Naive thymus-derived CD4-positive, alpha-beta T cell (primary cell): ENCODE data around the gene ZNRF1. TPM values are rescaled to one million over a fixed set of nuclear protein-coding genes. Genes with fewer than 3 reads are reported as not detected.

Experiments used
- ATAC-seq: fragments of 150-1000 bp; cut with Tn5 transposase; 2 replicates; pipeline ENCODE4 v1.10.0; 2021; ENCODE audit warnings: mild to moderate bottlenecking, moderate library complexity
- CTCF ChIA-PET: fragments of 350-600 bp; sonication (Branson Sonifier 250); formaldehyde crosslinking; loops from one replicate; lab custom pipeline; 2021; ENCODE audit warnings: antibody characterized with exemption; lab: Charles Lee
- POLR2A ChIA-PET: fragments of 350-600 bp; sonication (Branson Sonifier 250); formaldehyde crosslinking; loops from one replicate; lab custom pipeline; 2021; ENCODE audit warnings: antibody characterized with exemption, inconsistent platforms; lab: Charles Lee
- DNase-seq, 9 donors: peaks; one replicate each; pipeline versions ENCODE4 v3.0.0 to v3.0.0-alpha.2; 2020 to 2022; ENCODE audit warnings: mixed read lengths in 1 of 9
- H3K27ac ChIP-seq: one replicate; pipeline ENCODE4 v1.7.0; 2013; ENCODE audit warnings: mild to moderate bottlenecking, low read depth, low read length, moderate library complexity
- H3K27me3 ChIP-seq, 2 donors: one replicate each; pipeline ENCODE4 v1.7.0; 2013; ENCODE audit warnings: low read length in 2 of 2, mild to moderate bottlenecking in 2 of 2, moderate library complexity in 2 of 2; ENCODE audit not compliant: control insufficient read depth in 2 of 2, insufficient read depth in 2 of 2
- H3K36me3 ChIP-seq, 3 experiments: 1 replicate in 2 of 3; 2 replicates in 1 of 3; pipeline ENCODE4 v1.7.0; 2013; ENCODE audit warnings: low read length in 3 of 3, mild to moderate bottlenecking in 3 of 3, moderate library complexity in 1 of 3; ENCODE audit not compliant: insufficient read depth in 3 of 3, control insufficient read depth in 2 of 3
- H3K4me1 ChIP-seq, 2 donors: one replicate each; pipeline ENCODE4 v1.7.0; 2013; ENCODE audit warnings: low read length in 2 of 2, mild to moderate bottlenecking in 2 of 2, moderate library complexity in 1 of 2; ENCODE audit not compliant: control insufficient read depth in 2 of 2, insufficient read depth in 2 of 2
- H3K4me3 ChIP-seq: 2 replicates; pipeline ENCODE4 v1.7.0; 2013; ENCODE audit warnings: mild to moderate bottlenecking, low read length
- H3K9me3 ChIP-seq, 3 experiments: 1 replicate in 2 of 3; 2 replicates in 1 of 3; pipeline ENCODE4 v1.7.0; 2013; ENCODE audit warnings: low read length in 3 of 3; ENCODE audit not compliant: control insufficient read depth in 2 of 3
- H3K27ac Mint-ChIP-seq, 9 donors: one replicate each; pipeline ENCODE4 v1.8.0; 2020 to 2022; ENCODE audit warnings: mixed read lengths in 9 of 9, mild to moderate bottlenecking in 8 of 9, moderate library complexity in 5 of 9, inconsistent platforms in 2 of 9
- H3K27me3 Mint-ChIP-seq, 5 donors: one replicate each; pipeline ENCODE4 v1.8.0; 2021 to 2022; ENCODE audit warnings: mixed read lengths in 5 of 5, mild to moderate bottlenecking in 1 of 5
- H3K36me3 Mint-ChIP-seq, 5 donors: one replicate each; pipeline ENCODE4 v1.8.0; 2020 to 2022; ENCODE audit warnings: mixed read lengths in 5 of 5, mild to moderate bottlenecking in 3 of 5, inconsistent platforms in 1 of 5
- H3K4me1 Mint-ChIP-seq, 7 donors: one replicate each; pipeline ENCODE4 v1.8.0; 2020 to 2022; ENCODE audit warnings: mixed read lengths in 7 of 7, mild to moderate bottlenecking in 3 of 7, inconsistent platforms in 1 of 7
- H3K4me3 Mint-ChIP-seq, 10 donors: one replicate each; pipeline ENCODE4 v1.8.0; 2020 to 2022; ENCODE audit warnings: mild to moderate bottlenecking in 10 of 10, mixed read lengths in 10 of 10, moderate library complexity in 6 of 10, inconsistent platforms in 2 of 10
- H3K9me3 Mint-ChIP-seq, 11 donors: one replicate each; pipeline ENCODE4 v1.8.0; 2020 to 2022; ENCODE audit warnings: mixed read lengths in 11 of 11, mild to moderate bottlenecking in 4 of 11, inconsistent platforms in 1 of 11, moderate library complexity in 1 of 11
- intact Hi-C, 2 donors: fragments of 100-400 bp; cut with micrococcal nuclease; formaldehyde crosslinking; loops; one replicate each; pipeline ENCODE4 v1.15.1; 2023
- polyA plus RNA-seq, 2 donors: library from polyadenylated mRNA; unstranded; fragments of 300-500 nt; fragmentation: Illumina TruSeq; gene quantifications; one replicate each; pipeline ENCODE4 v1.2.3, GENCODE V29; 2021
- total RNA-seq, 6 experiments: library from RNA in 5 of 6; stranded (reverse) in 5 of 6; gene quantifications; 1 replicate in 5 of 6; 2 replicates in 1 of 6; pipeline ENCODE4 v1.2.3 and lab custom pipeline; 2021 to 2026

ZNRF1 gene
- total and polyA plus RNA-seq, 7 experiments from 2014 or later: 1.2 to 27.9 (median 2.1) TPM

DNA sequence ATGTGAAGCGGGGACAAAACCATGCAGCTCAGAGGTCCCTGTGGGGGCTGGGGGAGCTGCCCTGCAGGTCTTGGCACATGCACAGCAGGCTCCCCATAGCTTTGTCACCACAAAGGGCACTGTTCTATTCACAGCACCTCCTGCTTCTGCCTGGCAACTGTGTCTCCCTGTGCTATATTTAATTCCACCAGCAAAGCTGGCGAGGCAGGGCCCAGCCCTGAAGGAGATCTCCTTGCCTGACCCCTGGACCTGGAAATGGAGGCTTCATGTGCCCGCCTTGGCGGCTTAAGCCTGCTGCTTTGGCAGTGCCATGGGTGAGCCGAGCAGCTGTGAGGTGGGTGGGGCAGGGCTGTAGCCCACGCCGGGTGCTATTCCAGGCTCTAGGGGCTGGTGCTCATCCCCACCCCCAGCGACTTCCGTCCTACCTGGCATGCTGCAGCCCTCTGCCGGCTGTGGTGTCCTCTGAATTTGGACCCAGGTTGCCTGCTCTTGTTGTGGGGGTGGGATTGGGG lies 111.0 kb downstream of the ZNRF1 start:
- peaks cover 19 to 32% of the 10 kb centered on the region in 2 donors for H3K4me1 ChIP-seq
- H3K36me3 ChIP-seq: no peaks in the 10 kb centered on the region
- H3K27me3 Mint-ChIP-seq: peaks cover 0 to 10% (median 10%) of the 10 kb centered on the region in 5 donors
- ChIA-PET POLR2A (interaction anchor here (0.7 to 2.6 kb wide), 2 partner anchors 111 to 123 kb away, joined by 3 to 12 read pairs; partner anchors contain the start of gene ZNRF1), CTCF (interaction anchor here (0.7 to 4.6 kb wide), 6 partner anchors 11 to 112 kb away, joined by 3 to 64 read pairs (median 6); partner anchors contain the start of gene ZNRF1)
- no peak overlapping the region for H3K27ac ChIP-seq
- no peaks in the 10 kb centered on the region for H3K27me3 ChIP-seq
- no peak for ATAC-seq
- peak overlapping the region in 5 of 9 donors; percentile 22 to 93 (median 59) for H3K27ac Mint-ChIP-seq
- DNase-seq: peak in 1 of 9 donors; percentile 11
- H3K4me3 Mint-ChIP-seq: peak overlapping the region in 7 of 10 donors; percentile 28 to 85 (median 47)
- peaks cover 0 to 5% (median 0%) of the 10 kb centered on the region in 5 donors for H3K36me3 Mint-ChIP-seq
- peaks cover 30 to 76% (median 35%) of the 10 kb centered on the region in 7 donors for H3K4me1 Mint-ChIP-seq
- intact Hi-C loops: loop anchor here (2.0 to 5.0 kb wide), 3 partner anchors 39 to 242 kb away; partner anchors contain the start of gene ZFP1 (in 1 of the 2)
- H3K9me3 Mint-ChIP-seq: no peaks in the 10 kb centered on the region
- no peak overlapping the region for H3K4me3 ChIP-seq
- no peaks in the 10 kb centered on the region for H3K9me3 ChIP-seq

DNA sequence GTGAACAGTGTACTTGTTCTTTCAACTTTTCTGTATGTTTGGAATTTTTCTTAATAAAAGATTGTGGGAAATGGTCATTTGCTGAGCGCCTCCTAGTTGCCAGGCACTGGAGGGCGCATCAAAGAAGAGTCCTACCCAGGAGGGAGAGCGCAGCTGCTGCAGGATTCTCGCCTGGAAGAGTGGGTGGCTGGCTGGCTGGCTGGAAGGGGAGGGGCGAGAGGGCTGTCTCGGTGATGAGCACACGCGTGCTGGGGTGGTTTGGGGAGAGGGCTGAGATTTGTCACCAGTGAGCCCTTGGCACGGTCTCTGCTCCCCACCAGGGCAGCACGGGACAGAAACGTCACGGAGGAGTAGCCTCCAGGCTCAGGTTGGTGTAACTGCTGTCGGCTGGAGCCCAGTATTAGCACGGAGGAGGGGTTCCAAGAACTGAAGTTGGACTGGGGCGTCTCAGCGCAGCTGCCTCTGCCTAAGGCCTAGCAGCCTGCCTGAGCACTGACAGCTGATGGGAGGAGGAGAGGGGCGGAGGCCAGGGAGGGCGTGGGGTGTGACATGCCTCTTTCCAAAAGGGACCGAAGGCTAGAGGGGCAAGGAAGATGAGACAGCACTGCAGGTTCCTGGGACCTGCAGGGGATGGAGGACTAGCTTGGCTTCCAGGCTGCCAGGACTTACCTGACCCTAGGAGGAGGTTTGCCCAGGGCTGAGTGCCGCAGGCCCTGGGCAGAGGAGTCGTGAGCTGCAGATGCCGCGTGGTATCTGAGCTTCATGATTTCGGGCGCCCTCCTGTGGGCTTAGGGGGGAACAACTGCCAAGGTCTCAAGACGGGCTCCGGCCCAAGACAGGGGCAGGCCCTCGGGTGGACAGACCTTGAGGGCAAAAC lies 112.1 kb downstream of the ZNRF1 start:
- Mint-ChIP-seq H3K27me3 (peaks cover 0 to 10% (median 10%) of the 10 kb centered on the region in 5 donors), H3K27ac (peak overlapping the region in 6 of 9 donors; percentile 54 to 93 (median 78)), H3K36me3 (peaks cover 0 to 5% (median 0%) of the 10 kb centered on the region in 5 donors), H3K4me3 (peak overlapping the region in 9 of 10 donors; percentile 34 to 78 (median 59)), H3K9me3 (no peaks in the 10 kb centered on the region), H3K4me1 (peaks cover 30 to 66% (median 35%) of the 10 kb centered on the region in 7 donors)
- Histone ChIP-seq H3K9me3 (no peaks in the 10 kb centered on the region), H3K27me3 (no peaks in the 10 kb centered on the region), H3K4me3 (peak overlapping the region; percentile 36), H3K36me3 (no peaks in the 10 kb centered on the region), H3K4me1 (peaks cover 19 to 32% of the 10 kb centered on the region in 2 donors), H3K27ac (no peak overlapping the region)
- intact Hi-C loops: loop anchor here (1.0 to 5.0 kb wide), 10 partner anchors 13 to 402 kb away; partner anchors contain the start of genes WDR59 (in 2 of the 2) and ZFP1 (in 2 of the 2)
- ATAC-seq: peak; percentile 91
- ChIA-PET CTCF (interaction anchor here (0.6 to 4.6 kb wide), 30 partner anchors 8 to 401 kb away, joined by 3 to 64 read pairs (median 4); partner anchors contain the start of genes WDR59 and ZNRF1), POLR2A (interaction anchor here (0.5 to 2.6 kb wide), 5 partner anchors 9 to 126 kb away, joined by 3 to 12 read pairs (median 4); partner anchors contain the start of genes WDR59 and ZNRF1)
- DNase-seq: peak; percentile 66 to 83 (median 78)

DNA sequence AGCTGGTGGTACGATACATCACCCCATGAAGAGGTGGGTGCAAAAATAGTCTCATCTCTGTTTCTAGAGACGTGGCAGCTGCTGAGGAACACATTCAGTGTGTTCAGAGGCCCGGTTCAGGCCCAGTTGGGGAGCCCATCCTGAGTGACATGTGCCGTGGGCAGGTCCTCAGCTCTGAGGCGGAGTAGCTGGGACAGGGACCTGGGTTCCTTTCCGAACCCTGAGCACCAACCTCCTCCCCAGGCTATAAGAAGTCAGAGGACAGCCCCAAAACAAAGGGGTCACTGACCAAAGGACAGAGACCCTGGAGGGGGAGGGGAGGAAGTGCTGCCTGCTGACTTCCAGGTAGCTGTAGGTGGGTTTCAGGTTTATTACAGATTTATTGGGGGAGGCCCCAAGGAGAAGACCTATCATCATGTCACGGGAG lies 112.7 kb downstream of the ZNRF1 start:
- H3K4me3 Mint-ChIP-seq: peak overlapping the region in 3 of 10 donors; percentile 4 to 67 (median 59)

DNA sequence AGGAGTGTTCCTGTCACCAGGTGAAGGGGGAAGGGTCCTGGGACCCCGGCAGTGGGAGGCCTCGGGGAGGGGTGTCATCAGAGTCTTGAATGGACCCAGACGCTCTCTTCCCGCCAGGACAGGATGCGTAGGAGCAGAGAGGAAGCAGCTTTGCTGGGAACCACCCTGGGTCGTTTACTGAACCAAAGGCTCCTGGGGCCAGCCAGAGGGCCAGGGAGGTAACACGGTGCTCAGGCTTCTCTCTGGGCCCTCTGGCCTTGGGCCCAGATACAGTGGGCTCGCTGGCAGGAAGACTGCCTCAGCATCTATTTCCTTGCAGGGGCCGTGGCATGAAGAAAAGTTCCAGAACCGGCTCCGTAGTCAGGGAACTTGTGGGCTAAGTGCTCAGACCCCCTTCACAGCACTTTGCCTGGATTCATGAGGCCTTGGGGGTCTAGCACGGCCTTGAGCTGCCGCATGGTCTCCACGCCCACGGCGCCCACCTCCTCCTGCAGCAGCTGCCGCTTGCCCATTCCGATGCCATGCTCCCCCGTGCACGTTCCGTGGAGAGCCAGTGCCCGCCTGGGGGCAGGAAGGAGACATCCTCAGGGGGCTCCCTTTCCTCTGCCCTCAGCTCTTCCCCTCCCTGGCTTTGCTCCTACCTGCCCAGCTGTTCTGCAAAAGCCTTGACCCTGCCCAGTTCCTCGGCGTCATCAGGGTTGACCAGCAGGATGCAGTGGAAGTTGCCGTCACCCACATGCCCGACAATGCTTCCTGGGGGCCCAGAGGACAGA lies 113.3 kb downstream of the ZNRF1 start:
- Histone ChIP-seq H3K4me1 (peaks cover 19 to 32% of the 10 kb centered on the region in 2 donors), H3K27ac (no peak overlapping the region), H3K4me3 (no peak overlapping the region), H3K9me3 (no peaks in the 10 kb centered on the region), H3K36me3 (no peaks in the 10 kb centered on the region), H3K27me3 (no peaks in the 10 kb centered on the region)
- H3K36me3 Mint-ChIP-seq: peaks cover 0 to 4% (median 0%) of the 10 kb centered on the region in 5 donors
- H3K9me3 Mint-ChIP-seq: no peaks in the 10 kb centered on the region
- intact Hi-C loops: loop anchor here (1.0 to 5.0 kb wide), 10 partner anchors 14 to 403 kb away; partner anchors contain the start of genes WDR59 (in 2 of the 2) and ZFP1 (in 2 of the 2)
- H3K4me3 Mint-ChIP-seq: no peak overlapping the region
- peak overlapping the region in 2 of 9 donors; percentile 86 to 93 for H3K27ac Mint-ChIP-seq
- CTCF ChIA-PET: interaction anchor here (0.6 to 4.6 kb wide), 17 partner anchors 10 to 402 kb away, joined by 3 to 64 read pairs (median 6); partner anchors contain the start of genes WDR59 and ZNRF1
- H3K4me1 Mint-ChIP-seq: peaks cover 25 to 54% (median 34%) of the 10 kb centered on the region in 7 donors
- ATAC-seq: no peak
- DNase-seq: no peak
- peaks cover 0 to 10% (median 10%) of the 10 kb centered on the region in 5 donors for H3K27me3 Mint-ChIP-seq
- POLR2A ChIA-PET: interaction anchor here (0.9 to 2.6 kb wide), 2 partner anchors 114 to 127 kb away, joined by 4 to 12 read pairs; partner anchors contain the start of genes WDR59 and ZNRF1

More for the DNA sequence above, 112.7 kb downstream of the ZNRF1 start:
- no peaks in the 10 kb centered on the region for H3K36me3 ChIP-seq
- H3K4me3 ChIP-seq: peak overlapping the region; percentile 36
- no peak overlapping the region for H3K27ac ChIP-seq
- intact Hi-C loops: loop anchor here (1.0 to 5.0 kb wide), 10 partner anchors 13 to 402 kb away; partner anchors contain the start of genes WDR59 (in 2 of the 2) and ZFP1 (in 2 of the 2)
- Mint-ChIP-seq H3K27ac (peak overlapping the region in 3 of 9 donors; percentile 75 to 93 (median 86)), H3K27me3 (peaks cover 0 to 10% (median 10%) of the 10 kb centered on the region in 5 donors), H3K4me1 (peaks cover 25 to 59% (median 34%) of the 10 kb centered on the region in 7 donors), H3K9me3 (no peaks in the 10 kb centered on the region), H3K36me3 (peaks cover 0 to 5% (median 0%) of the 10 kb centered on the region in 5 donors)
- DNase-seq: no peak
- ATAC-seq: peak; percentile 2
- peaks cover 19 to 32% of the 10 kb centered on the region in 2 donors for H3K4me1 ChIP-seq
- H3K27me3 ChIP-seq: no peaks in the 10 kb centered on the region
- H3K9me3 ChIP-seq: no peaks in the 10 kb centered on the region
- ChIA-PET CTCF (interaction anchor here (0.6 to 4.6 kb wide), 26 partner anchors 9 to 402 kb away, joined by 3 to 64 read pairs (median 4); partner anchors contain the start of genes WDR59 and ZNRF1), POLR2A (interaction anchor here (0.5 to 2.6 kb wide), 4 partner anchors 8 to 127 kb away, joined by 3 to 12 read pairs (median 4); partner anchors contain the start of genes WDR59 and ZNRF1)

DNA sequence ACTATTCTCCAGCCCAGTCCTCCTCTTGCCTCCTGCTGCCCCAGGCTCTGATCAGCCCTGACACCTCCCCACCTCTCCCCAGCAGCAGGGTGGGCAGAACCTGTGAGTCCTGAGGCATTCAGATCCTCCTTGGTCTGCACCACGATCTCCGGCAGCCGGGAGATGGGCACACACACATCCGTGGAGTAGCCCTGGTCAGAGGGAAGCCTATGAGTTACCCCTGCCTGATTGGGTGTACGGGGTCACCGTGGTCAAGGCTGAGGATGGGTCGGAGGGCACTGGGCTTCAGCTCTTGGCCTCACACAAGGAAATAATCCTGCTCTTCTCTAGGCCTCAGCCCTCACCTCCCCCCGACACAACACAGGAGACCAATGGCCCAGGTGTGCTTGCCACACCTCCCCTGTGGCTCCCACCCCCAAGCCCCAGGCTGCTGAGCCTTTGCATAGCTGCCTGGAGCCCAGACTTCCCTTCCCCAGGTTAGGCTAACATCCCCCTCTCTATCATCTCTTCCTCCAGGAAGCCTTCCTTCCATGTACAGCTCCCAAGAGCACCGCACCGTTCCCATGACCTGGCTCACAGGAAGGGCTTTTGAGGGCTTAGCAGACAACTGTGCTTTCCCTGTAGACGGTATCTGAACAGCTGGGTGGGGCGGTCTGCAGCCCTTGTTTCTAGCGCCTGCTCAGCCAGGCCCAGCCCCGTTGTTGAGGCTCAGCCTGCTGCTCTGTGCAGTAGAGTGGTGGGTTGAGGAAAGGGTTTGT lies 114.1 kb downstream of the ZNRF1 start:
- POLR2A ChIA-PET: no interaction called here
- CTCF ChIA-PET: interaction anchor here (2.5 kb wide), 1 partner anchor 120 kb away, joined by 11 read pairs; no protein-coding TSS in a partner anchor
- Histone ChIP-seq H3K27me3 (no peaks in the 10 kb centered on the region), H3K4me1 (peaks cover 19 to 32% of the 10 kb centered on the region in 2 donors), H3K36me3 (no peaks in the 10 kb centered on the region), H3K27ac (no peak overlapping the region), H3K9me3 (no peaks in the 10 kb centered on the region), H3K4me3 (no peak overlapping the region)
- DNase-seq: no peak
- Mint-ChIP-seq H3K36me3 (peaks cover 0 to 3% (median 0%) of the 10 kb centered on the region in 5 donors), H3K4me1 (peaks cover 25 to 46% (median 34%) of the 10 kb centered on the region in 7 donors), H3K4me3 (peak overlapping the region in 1 of 10 donors; percentile 20), H3K27ac (peak overlapping the region in 1 of 9 donors; percentile 46), H3K9me3 (no peaks in the 10 kb centered on the region), H3K27me3 (peaks cover 0 to 10% (median 10%) of the 10 kb centered on the region in 5 donors)
- ATAC-seq: no peak
- intact Hi-C loops: loop anchor here in 1 of 2 donors (5.0 kb wide), 1 partner anchor 246 kb away; no protein-coding TSS in a partner anchor
